Urothelium cell line (cell line): ENCODE results near the gene BBOF1.
"Not testable (repeated sequence)": the region's sequence is repeated elsewhere in the genome, so short reads cannot be mapped to it uniquely, and the experiment has no call there.

Experiments
- DNase-seq: peaks from one replicate; pipeline ENCODE4 v3.0.0; 2011; ENCODE audit warnings: low spot score, mixed read lengths
- FAIRE-seq: peaks from 2 replicates; lab custom pipeline; 2011; peaks lifted over from hg19 to GRCh38; lab: Jason Lieb, UNC

BBOF1 gene, protein sequence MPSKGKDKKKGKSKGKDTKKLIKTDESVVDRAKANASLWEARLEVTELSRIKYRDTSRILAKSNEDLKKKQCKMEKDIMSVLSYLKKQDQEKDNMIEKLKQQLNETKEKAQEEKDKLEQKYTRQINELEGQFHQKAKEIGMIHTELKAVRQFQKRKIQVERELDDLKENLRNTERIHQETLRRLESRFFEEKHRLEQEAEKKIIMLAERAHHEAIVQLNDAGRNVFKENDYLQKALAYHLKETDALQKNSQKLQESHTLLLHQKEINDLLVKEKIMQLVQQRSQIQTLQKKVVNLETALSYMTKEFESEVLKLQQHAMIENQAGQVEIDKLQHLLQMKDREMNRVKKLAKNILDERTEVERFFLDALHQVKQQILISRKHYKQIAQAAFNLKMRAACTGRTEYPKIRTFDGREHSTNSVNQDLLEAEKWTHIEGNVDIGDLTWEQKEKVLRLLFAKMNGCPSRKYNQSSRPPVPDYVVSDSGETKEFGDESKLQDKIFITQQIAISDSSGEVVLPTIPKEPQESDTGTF

DNA sequence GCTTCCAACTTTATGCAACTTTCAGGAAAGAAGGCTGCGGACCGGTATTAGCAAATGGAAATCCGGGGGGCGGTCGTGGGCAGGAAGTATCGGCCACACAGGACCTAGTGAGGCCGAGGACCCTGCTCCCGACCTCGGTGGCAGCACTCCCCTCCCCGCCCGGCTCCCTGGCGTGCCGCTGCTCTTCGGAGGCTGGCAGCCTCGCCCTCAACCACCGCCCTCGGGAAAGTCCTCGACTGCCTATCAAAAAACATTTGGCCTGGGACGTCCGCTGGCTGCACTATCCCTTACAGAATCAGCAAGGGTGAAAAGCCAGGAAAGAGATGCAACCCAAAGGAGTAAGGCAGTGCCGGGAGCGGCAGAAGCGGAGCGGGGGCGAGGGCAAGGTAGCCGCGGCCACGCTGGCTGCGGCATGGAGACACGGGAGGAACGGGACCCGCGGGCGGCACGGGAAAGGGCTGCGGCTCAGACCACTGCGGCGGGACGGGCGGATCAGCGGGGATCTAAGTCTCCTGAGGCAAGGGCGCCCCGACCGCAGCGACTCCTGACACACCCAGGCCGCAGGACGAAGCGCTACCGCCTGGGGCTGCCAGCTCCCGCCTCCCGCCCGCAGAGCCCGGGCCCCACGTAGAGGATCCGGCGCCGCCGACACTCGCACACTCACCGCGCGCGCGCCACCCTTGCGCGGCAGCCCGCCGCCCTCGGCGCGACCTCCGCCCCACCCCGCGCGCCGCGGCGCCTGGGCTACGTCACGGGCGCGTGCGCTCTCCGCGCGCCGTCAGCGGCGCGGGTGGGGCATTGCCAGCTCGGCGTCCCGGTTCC, at the start of gene BBOF1, which contains the start of gene ENTPD5:
TSS of gene BBOF1 (plus strand) at position 764 of the 822 bp plus-strand sequence. CDS start 130 bp downstream, outside the sequence.
TSS of gene ENTPD5 (minus strand) at position 703 of the 822 bp plus-strand sequence. CDS start 31,186 bp downstream, outside the sequence.
- FAIRE-seq (peak; percentile 100), DNase-seq (peak; percentile 100)

DNA sequence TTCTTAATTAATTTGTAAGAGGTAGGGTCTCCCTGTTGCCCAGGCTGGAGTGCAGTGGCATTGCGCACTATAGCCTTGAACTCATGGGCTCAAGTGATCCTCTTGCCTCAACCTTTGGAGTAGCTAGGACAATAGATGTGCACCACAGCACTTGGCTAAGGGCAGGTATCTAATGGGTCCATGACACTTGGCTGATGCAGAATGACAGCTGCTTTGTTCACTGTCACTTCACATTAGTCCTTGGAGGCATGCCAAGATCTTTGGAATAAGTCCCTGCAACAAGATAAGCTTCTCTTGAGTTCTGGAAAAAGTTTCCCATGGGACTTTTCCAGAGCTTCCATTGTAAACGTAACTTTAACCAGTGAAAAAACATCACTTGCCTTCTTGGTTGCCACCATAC, 45.7 kb upstream of the BBOF1 start:
- DNase-seq, result no peak
- peak; percentile 96 for FAIRE-seq

DNA sequence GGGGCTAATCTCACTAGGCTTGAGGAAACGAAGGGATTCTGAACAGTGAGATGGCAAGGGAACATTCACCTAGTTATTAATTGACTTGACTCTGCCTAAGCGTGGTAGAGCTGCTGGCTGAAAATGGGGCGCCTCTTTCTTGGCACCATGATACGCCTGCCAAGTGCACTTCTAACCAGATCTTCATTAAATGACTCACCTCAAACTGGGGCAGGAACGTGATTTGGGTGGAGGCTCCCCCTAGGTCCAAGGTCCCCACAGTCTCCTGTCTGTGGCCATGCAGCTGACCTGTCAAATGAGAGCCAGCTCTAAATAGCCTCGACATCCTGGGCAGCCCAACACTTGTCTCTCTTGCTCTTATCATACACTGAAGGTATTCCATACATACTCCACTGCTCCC, 43.0 kb upstream of the BBOF1 start:
- peak; percentile 81 for FAIRE-seq
- DNase-seq, result no peak

DNA sequence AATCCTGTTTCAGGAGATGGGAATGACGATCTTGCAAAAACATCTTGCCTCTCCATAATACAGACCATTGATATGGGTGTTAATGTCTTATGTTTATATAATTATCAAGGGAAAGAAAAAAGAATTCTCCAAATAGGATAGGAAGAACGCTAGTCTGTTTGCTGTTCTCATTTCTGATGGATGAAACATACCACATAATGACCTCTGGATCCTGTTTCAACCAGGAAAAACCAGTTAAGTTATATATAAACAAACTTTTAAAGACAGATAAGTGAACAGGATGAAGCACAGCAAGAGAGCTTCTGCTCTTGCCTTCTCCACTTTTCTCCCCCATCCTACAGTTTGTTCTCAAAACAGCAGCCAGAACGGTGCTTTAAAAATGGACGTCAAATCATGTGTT, 41.3 kb upstream of the BBOF1 start:
- peak; percentile 81 for FAIRE-seq
- no peak for DNase-seq

DNA sequence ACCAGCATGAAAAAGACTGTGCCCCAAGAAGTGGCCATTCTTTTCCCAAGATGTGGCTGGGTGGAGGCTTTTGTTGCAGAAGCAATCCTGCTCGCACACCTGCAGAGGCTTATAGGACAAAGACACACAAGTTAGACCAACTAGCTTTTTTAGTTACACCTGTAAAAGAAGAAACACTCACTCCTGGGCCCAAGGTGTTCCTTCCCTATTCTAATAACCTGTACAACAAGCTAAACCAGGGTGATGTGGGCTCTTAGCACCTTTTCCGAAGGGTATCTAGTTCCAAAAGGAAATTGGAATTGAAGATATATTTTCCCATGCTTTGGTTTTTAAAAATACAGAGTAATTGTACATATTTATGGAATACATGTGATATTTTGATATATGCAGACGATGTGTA, 31.1 kb upstream of the BBOF1 start:
- FAIRE-seq, result peak; percentile 17
- no peak for DNase-seq

DNA sequence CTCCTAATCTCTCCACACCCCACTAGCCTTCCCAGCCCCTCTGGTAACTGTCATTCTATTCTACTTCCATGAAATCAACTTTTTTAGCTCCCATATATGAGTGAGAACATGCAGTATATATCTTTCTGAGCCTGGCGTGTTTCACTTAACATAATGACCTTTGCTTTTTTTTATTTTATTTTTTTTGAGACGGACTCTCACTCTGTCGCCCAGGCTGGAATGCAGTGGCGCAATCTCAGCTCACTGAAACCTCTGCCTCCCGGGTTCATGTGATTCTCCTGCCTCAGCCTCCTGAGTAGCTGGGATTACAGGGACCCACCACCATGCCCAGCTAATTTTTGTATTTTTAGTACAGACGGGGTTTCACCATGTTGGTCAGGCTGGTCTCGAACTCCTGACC, 30.5 kb upstream of the BBOF1 start:
- not testable (repeated sequence) for DNase-seq, FAIRE-seq

DNA sequence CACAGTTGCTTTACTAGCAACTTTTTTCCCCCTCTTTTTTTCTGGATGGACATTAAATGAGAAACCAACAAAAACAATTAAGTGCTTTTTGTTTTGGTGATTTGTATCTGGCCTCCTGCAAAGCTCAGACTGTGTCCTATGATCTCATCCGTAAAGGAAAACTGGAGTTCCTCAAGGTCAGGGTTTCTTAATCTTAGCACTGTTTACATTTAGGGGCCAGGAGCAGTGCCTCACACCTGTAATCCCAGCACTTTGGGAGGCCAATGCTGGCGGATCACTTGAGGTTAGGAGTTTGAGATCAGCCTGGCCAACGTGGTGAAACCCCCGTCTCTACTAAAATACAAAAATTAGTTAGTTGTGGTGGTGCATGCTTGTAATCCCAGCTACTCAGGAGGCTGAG, 28.1 kb upstream of the BBOF1 start:
- FAIRE-seq (no peak), DNase-seq (no peak)

DNA sequence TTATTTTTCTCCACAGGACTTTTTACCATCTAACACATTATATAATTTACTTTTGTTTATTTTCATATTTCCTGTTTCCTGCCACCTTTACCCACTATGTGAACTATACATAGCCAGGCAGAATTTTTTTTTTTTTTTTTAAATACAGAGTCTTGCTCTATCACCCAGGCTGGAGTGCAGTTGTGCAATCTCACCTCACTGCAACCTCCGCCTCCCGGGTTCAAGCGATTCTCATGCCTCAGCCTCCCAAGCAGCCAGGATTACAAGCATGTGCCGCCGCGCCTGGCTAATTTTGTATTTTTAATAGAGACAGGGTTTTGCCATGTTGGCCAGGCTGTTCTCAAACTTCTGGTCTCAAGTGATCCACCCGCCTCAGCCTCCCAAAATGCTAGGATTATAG, 24.2 kb upstream of the BBOF1 start:
- not testable (repeated sequence) for DNase-seq, FAIRE-seq

DNA sequence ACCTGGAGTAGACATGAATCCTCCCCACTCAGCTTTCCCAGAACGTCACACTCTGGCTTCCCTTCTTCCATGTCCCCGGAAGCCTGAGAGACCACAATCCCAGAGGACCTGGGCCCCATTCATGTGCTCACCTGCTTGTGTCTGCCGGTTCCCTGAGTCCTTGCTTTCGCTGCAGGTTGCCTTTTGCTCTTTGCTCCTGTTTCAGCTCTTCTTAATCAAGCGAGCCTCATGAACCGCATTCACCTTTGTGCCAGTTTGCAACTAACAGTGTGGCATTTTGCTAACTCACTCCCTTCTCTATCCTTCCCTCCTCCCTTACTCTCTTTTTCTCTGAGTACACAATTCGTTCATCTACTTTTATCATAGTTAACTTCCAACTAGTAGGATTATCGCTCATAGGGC, 23.2 kb upstream of the BBOF1 start:
- DNase-seq, result no peak
- FAIRE-seq, result peak; percentile 94

DNA sequence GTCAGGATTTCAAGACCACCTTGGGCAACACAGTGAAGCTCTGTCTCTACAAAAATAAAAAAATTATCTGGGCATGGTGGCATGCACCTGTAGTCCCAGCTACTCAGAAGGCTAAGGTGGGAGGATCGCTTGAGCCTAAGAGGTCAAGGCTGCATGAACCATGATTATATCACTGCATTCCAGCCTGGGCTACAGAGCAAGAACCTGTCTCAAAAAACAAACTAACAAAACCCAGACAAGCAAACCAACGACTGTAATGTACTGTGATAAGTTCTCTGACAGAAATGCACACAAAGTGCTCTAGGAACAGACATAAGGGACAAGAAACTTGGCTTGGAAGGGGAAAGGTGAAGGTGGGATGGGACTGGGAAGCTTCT, 22.4 kb upstream of the BBOF1 start:
- DNase-seq, result no peak
- FAIRE-seq, result peak; percentile 93

DNA sequence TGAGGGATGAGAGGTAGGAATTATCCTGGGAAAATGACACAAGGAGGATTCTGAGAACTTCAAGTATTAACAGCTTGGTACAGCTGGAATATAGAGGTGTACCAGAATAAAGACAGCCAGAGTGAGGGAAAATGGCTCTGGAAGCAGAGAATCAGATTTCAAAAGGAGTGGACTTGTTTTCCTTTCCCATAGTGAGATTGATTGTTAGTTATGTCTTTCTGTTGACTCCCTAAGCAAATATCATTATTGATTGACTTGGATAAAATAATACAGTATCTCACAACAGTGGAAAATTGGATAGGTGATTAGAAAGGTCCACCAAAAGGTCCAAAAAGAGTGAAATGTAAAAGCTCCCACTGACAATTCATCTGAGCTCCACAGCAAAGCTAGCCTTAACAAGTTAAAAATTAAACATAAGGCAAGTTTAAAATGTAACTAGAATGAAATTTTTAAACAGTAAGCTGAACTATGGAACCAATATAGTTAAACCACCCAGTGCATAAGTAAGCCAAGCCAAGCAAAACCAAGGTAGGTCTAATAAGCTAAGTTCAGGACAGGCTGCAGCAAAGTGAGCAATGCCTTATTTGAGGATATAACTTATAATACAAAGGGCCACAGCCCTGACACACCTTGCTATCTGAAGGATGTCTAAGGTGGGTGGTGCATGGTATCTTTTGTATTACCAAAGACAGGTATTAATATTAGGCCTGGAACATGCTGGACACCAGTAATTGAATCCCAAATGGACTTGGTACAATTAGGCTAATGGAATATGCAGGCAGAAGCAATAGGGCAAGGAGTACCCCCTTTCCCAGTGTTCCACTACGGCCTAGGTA, 21.8 kb upstream of the BBOF1 start:
- no peak for DNase-seq

DNA sequence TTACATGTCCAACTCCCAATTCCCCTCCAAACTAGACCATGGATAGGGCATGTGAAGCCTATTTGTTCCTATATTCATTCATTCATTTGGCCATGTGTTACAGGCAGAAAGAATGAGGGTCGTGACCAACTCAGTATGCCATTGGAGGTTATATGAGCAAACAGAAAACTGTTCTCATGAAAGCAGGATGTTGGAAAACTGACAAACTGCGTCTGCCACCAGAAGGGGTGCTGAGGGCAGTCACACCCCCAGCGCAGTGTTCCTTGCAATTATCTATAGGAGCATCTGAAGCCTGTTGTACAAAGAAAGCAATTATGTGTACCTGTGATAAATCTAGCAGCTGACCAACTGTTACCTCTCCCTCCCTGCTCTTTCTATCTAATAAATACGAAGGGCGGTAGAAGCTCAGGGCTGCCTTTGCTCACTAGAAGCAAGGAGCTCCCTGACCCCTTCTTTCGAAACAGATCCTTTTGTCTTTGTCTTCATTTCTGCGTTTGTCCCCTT, 21.2 kb upstream of the BBOF1 start:
- DNase-seq, result no peak
- peak; percentile 81 for FAIRE-seq

More for the DNA sequence above, 21.8 kb upstream of the BBOF1 start:
- peak; percentile 55 for FAIRE-seq

DNA sequence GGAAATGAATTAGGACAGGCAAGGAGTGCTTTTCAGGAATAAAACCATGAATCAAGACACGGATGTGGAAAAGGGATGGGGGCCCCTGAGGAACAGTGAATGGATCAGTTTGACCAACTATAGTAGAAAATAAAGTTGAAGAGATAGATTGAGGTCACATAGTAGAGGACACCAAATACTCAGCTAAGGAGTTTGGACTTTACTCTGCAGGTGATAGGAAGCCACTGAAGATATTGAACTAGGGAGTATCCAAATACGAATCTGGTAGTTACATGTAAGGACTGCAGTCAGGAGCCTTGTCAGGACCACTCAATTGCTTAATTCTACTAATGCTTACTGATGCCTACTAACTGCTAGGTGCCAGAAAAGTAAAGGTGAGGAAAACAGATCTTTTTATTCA, 20.4 kb upstream of the BBOF1 start:
- DNase-seq (no peak), FAIRE-seq (peak; percentile 17)

DNA sequence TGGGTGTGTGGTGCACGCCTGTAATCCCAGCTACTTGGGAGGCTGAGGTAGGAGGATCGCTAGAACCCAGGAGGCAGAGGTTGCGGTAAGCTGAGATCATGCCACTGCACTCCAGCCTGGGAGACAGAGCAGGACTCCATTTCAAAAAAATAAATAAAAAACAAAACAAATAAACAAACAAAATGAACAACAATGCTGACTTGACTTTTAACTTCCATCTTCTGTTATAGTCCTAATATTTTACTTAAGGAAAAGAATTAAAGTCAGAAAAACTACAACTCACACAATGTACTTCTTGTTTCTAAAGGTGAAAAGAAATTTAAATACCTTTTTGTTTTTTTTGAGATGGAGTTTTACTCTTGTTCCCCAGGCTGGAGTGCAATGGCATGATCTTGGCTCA, 13.5 kb upstream of the BBOF1 start:
- not testable (repeated sequence) for DNase-seq, FAIRE-seq

DNA sequence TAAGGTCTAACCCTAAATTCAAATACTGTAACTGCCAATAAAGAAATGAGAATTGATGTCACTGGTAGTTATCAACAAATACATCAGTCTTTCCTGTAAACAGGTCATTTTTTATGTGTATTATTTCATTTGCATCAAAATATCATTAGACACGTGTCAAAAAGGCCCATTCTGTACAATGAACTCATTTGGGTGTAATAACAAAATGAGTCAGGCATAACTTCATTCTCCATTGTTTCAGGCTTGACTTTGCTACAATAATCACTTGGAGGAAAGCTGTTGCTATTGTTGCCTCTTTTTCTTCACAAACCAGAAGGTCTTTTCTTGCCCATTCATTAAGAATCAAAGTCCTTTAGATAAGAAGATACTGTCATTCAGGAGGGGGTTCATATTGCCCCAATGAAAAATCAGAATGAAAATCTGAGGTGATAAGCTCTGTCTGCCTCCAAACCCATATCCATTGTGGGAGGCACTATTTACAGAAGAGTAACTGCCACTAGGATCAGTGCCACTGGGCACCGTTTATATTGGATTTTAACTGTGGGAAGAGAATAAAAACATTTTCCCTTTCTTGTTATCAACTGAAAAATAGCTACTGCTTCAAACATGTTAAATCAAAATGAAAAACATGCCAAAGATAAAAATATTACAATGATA, 10.2 kb upstream of the BBOF1 start:
- DNase-seq (no peak), FAIRE-seq (peak; percentile 27)

DNA sequence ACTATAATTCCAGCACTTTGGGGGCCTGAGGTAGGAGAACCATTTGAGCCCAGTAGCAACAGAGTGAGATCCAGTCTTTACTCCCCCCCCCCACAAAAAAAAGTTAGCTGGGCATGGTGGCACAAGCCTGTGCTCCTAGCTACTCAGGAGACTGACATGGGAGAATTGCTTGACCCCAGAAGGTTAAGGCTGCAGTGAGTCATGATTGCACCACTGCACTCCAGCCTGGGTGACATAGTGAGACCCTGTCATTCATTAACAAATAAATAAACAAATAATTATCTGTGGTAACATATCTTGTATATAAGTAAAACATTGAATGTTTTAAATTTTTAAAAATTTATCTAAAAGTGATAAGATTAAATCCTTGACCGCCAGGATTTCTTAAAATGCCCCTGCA, 4.8 kb upstream of the BBOF1 start:
- no peak for DNase-seq
- no peak for FAIRE-seq

DNA sequence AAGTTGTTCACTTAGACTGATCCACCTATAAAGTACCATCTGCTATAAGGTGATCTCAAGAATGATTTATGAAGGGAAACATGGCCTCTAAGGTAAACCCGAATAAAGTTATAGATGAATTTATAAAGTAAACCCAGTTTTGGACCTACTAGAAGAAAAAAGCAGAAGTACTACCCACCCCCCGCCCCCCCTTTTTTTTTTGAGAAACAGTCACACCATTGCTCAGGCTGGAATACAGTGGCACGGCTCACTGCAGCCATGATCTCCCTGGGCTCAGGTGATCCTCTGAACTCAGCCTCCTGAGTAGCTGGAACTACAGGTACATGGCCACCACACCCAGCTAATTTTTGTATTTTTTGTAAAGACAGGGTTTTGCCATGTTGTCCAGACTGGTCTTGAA, 4.0 kb upstream of the BBOF1 start:
- FAIRE-seq, result no peak
- no peak for DNase-seq

DNA sequence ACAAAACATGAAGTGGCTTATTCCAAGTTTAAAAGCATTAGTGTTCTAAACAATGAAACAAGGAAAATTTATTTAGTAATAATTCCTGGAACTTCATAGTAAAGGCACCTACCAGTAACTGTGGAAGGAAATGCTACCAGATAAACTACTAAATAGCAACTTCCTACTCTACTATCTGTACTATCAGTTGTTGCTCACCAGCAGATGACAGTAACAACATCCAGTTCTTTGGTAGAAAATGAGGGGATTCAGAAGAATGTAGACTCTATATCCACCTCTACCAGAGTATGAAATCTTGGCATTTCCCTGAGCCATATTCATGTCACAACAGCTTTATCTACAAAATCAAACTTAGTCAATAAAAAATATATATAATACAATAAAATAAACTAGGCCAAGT, 3.2 kb upstream of the BBOF1 start:
- FAIRE-seq (no peak), DNase-seq (no peak)

DNA sequence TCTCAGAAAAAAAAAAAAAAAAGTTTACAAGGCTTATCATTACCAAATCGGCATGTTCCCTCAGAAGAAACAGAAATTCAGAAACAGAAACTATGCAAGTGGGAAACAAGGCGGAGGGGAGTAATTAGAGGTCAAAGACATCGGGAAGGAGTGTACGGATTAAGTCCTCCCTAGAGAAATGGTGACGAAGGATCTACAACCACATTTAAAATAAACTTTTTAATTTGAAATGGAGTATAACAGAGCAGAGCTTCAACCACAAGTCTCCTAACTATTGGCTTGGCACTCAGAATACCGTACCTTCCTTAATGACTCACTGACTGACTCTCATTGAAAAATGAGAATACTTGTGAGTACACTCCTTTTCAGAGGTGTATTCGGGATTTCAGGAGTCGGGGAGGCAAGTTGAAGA, 969 bp upstream of the BBOF1 start:
- DNase-seq (no peak), FAIRE-seq (no peak)
